Measurements from ENCODE around the gene C16orf89.
"Not testable (repeated sequence)": the region's sequence is repeated elsewhere in the genome, so short reads cannot be mapped to it uniquely, and the experiment has no call there.

DNA sequence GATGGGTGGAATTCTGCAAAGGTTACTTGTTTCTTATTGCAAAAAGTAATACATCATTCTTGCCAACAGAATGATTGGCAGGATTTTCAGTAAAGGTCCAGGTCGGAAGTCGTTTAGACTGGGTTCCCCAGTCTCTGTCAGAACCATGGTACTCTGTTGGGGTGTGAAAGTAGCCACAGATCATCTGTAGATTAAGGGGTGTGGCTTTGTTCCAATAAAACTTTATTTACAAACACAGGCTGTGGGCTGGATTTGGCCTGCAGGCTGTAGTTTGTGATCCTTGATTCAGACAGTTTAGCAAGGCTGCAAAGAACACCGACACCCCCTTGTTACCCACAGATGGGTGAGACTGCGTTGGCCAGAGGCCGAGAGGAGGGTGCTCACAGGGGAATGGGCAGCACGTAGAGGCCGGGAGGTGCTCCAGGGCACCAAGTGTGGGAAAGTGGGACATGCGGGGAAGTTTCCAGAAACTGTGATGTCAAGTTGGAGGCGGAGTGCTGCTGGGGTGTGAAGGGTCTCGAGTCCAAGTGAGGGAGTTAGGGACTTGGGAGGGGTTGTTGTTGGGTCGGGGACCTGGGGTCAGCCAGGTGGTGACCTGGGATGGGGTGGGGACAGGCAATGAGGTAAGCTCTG is 18.5 kb upstream of the C16orf89 start:
- TF ChIP-seq CTCF (IDR thresholded peaks at IDR 0.05; ENCODE audit: low read depth, low read length); POLR2A (IDR thresholded peaks at IDR 0.05; ENCODE audit: extremely low read depth, insufficient read length); MAX (IDR thresholded peaks at IDR 0.05; ENCODE audit: low read depth, low read length); MYC (IDR thresholded peaks at IDR 0.05; ENCODE audit: low read depth, low read length): not testable (repeated sequence)

Data from NB4 (cell line).